Dermis blood vessel endothelial cell (primary cell): ENCODE data around the gene OR4F16. TPM values are rescaled to one million over a fixed set of nuclear protein-coding genes. Genes with fewer than 3 reads are reported as not detected.
"Not testable (repeated sequence)": the region's sequence is repeated elsewhere in the genome, so short reads cannot be mapped to it uniquely, and the experiment has no call there.

ENCODE experiments used
- DNase-seq: peaks from one replicate; pipeline ENCODE4 v3.0.0; 2010
- total RNA-seq: library from RNA; depleted of rRNA; stranded (reverse); fragments of >200 nt; gene quantifications from 2 replicates; pipeline ENCODE4 v1.2.3, GENCODE V29; 2014

OR4F16 gene
- not detected in 2 replicates for total RNA-seq

GRCh38 chr1:686554-686953 is at the start of gene OR4F16:
OR4F16 (minus strand) TSS chr1:686654; CDS start chr1:686654, 0 bp downstream.
- DNase-seq: not testable (repeated sequence)

- DNase-seq: not testable (repeated sequence)
These were observed 47.2 kb upstream of the OR4F16 start for GRCh38 chr1:733649-734048.

GRCh38 chr1:727040-727439 is 40.6 kb upstream of the OR4F16 start:
- DNase-seq: not testable (repeated sequence)

Other genes with a start within 250 kb of the OR4F16 start
- gene OR4F29, start 235.0 kb downstream of the OR4F16 start, total RNA-seq: not detected in 2 replicates
- 0.19 and 0.68 TPM in 2 replicates for gene SAMD11, start 237.3 kb upstream of the OR4F16 start, total RNA-seq